HG03565 (cell line): Measurements from ENCODE around the gene STAG3.
"Not testable (repeated sequence)": the region's sequence is repeated elsewhere in the genome, so short reads cannot be mapped to it uniquely, and the experiment has no call there.

Experiments used
- ATAC-seq: cut with Tn5 transposase; IDR thresholded peaks from one replicate; pipeline ENCODE4 v1.9.1; 2021; ENCODE audit warnings: mild to moderate bottlenecking, moderate library complexity; ENCODE audit not compliant: unreplicated experiment

STAG3 gene

GRCh38 chr7:100211342-100211780, 33.6 kb downstream of the STAG3 start:
- no peak for ATAC-seq

GRCh38 chr7:100212631-100213286, 35.0 kb downstream of the STAG3 start:
- ATAC-seq: no peak

GRCh38 chr7:100213672-100214071, 36.0 kb downstream of the STAG3 start:
- ATAC-seq: no peak

- ATAC-seq: not testable (repeated sequence)
Observed at GRCh38 chr7:100214356-100214755, 36.6 kb downstream of the STAG3 start.

GRCh38 chr7:100215895-100216294, 38.2 kb downstream of the STAG3 start:
- ATAC-seq: no peak

GRCh38 chr7:100217934-100218333, 40.2 kb downstream of the STAG3 start:
- peak; percentile 12 for ATAC-seq

- no peak for ATAC-seq
Observed at GRCh38 chr7:100219271-100219737, 41.6 kb downstream of the STAG3 start.

GRCh38 chr7:100219801-100220585, 42.3 kb downstream of the STAG3 start, which contains the start of gene PVRIG:
TSS of gene PVRIG (plus strand) at chr7:100219949. CDS start at chr7:100219971, 22 bp downstream.
- ATAC-seq: not testable (repeated sequence)

GRCh38 chr7:100220586-100221230, 43.0 kb downstream of the STAG3 start:
- ATAC-seq: no peak

- no peak for ATAC-seq
Observed at GRCh38 chr7:100221231-100221718, 43.6 kb downstream of the STAG3 start.

- no peak for ATAC-seq
Observed at GRCh38 chr7:100221767-100222444, 44.2 kb downstream of the STAG3 start.

- ATAC-seq: no peak
Observed at GRCh38 chr7:100222445-100223132, 44.9 kb downstream of the STAG3 start.

- not testable (repeated sequence) for ATAC-seq
Observed at GRCh38 chr7:100223376-100223927, 45.7 kb downstream of the STAG3 start.

GRCh38 chr7:100224891-100225290, 47.2 kb downstream of the STAG3 start:
- not testable (repeated sequence) for ATAC-seq

GRCh38 chr7:100234660-100235317, 57.1 kb downstream of the STAG3 start:
- ATAC-seq: not testable (repeated sequence)

- not testable (repeated sequence) for ATAC-seq
Observed at GRCh38 chr7:100239975-100240374, 62.3 kb downstream of the STAG3 start.

GRCh38 chr7:100243385-100243784, 65.7 kb downstream of the STAG3 start:
- ATAC-seq: not testable (repeated sequence)

GRCh38 chr7:100244988-100245605, 67.4 kb downstream of the STAG3 start:
- not testable (repeated sequence) for ATAC-seq
